Measurements from ENCODE around the gene HTR4. TPM values are rescaled to one million over a fixed set of nuclear protein-coding genes. Genes with fewer than 3 reads are reported as not detected.

The HTR4 gene
- total RNA-seq, 2 experiments from 2014 or later, result not detected

DNA sequence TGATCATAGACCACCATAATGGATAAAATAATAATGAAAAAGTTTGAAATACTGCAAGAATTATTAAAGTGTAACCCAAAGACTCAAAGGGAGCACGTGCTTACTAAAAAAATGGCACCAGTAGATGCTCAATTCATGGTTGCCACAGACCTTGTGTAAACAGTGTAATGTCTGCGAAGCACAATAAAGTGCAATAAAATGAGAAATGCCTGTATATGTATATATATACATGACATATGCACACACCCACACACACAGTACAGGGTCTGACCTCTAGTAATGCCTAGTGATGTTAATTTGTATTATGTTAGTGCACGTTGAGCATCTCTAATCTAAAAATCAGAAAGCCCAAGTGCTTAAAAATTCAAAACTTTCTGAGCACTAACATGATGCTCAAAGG lies 218.3 kb downstream of the HTR4 start:
- no peak for DNase-seq
- ChIA-PET CTCF (no interaction called here), POLR2A (no interaction called here)
- Mint-ChIP-seq H3K27me3 (no peaks in the 10 kb centered on the region), H3K36me3 (ENCODE audit: low read depth) (peaks cover 50% of the 10 kb centered on the region), H3K9me3 (no peaks in the 10 kb centered on the region), H3K27ac (peak overlapping the region; percentile 98), H3K4me3 (no peak overlapping the region), H3K4me1 (ENCODE audit: low read depth) (peaks cover 9% of the 10 kb centered on the region)
- intact Hi-C loops (cut with micrococcal nuclease), result no loop called here
- TF ChIP-seq, protein P1, sequence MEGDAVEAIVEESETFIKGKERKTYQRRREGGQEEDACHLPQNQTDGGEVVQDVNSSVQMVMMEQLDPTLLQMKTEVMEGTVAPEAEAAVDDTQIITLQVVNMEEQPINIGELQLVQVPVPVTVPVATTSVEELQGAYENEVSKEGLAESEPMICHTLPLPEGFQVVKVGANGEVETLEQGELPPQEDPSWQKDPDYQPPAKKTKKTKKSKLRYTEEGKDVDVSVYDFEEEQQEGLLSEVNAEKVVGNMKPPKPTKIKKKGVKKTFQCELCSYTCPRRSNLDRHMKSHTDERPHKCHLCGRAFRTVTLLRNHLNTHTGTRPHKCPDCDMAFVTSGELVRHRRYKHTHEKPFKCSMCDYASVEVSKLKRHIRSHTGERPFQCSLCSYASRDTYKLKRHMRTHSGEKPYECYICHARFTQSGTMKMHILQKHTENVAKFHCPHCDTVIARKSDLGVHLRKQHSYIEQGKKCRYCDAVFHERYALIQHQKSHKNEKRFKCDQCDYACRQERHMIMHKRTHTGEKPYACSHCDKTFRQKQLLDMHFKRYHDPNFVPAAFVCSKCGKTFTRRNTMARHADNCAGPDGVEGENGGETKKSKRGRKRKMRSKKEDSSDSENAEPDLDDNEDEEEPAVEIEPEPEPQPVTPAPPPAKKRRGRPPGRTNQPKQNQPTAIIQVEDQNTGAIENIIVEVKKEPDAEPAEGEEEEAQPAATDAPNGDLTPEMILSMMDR (IDR thresholded peaks at IDR 0.05), result no peak
- ATAC-seq, result no peak

- DNase-seq, result no peak
- intact Hi-C loops (cut with micrococcal nuclease), result no loop called here
- no peak for ATAC-seq
- Mint-ChIP-seq H3K4me1 (ENCODE audit: low read depth) (peaks cover 13% of the 10 kb centered on the region), H3K4me3 (no peak overlapping the region), H3K36me3 (ENCODE audit: low read depth) (peaks cover 42% of the 10 kb centered on the region), H3K27me3 (no peaks in the 10 kb centered on the region), H3K27ac (no peak overlapping the region), H3K9me3 (no peaks in the 10 kb centered on the region)
- TF ChIP-seq, protein P1 (IDR thresholded peaks at IDR 0.05), result no peak
- ChIA-PET CTCF (no interaction called here), POLR2A (no interaction called here)
Measured at GRCh38 chr5:148433826-148434225, 220.5 kb downstream of the HTR4 start.

Other genes starting within 250 kb of the HTR4 start
- gene ADRB2, start 172.1 kb upstream of the HTR4 start, total RNA-seq, result under 1 TPM; 0.81 to 0.98 TPM

Measured in activated CD8-positive, alpha-beta T cell treated with anti-CD3 and anti-CD28 coated beads for 36 hours (primary cell).